ENCODE data around the gene PITX2. TPM values are rescaled to one million over a fixed set of nuclear protein-coding genes. Genes with fewer than 3 reads are reported as not detected.

PITX2 gene
- total and polyA plus RNA-seq, 2 of the 13 experiments (the other 11 are each of a cell fraction or from before 2014, with no cell fraction given): not detected

DNA sequence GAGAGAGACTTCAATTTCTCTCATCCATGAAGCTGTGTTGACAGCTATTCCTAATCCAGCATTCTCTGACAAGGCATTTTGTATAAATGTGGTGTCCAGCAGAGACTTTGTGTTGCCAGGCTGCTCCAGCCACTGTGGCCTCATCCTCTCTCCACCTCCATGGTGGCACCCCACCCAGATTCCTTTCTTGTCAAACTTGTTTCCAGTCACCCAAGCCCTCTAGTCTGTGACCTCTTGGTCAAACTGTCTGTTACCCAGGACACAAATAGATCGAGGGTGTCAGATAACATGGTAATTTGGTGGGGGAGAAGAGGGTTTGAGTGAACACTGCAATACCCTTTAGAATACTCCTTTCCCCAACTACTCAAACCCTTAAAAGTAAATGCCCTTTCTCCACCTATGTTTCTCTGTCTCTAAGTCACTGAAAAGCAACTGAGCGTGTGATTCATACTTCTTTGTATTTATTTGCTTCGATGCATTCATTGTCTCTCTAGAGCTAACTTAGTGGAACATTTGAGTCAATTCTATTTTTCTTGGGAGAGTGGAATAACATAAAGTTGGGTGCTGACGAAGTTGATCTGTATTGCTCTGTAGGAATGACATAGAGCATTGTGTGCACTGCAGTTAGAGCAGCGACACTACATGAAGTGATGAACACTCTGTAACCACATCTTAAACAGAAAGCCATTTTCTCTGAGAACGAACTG is 13.7 kb downstream of the PITX2 start:
- Histone ChIP-seq H3K27ac (ENCODE audit: extremely low read length, insufficient read depth, low read length) (no peak overlapping the region), H3K36me3 (replicated peaks in 1 of 2; ENCODE audit: control insufficient read depth in 1 of 2, insufficient read depth in 2 of 2, low read length in 2 of 2) (no peaks in the 10 kb centered on the region), H3K9ac (ENCODE audit: insufficient read depth, low read depth, low read length) (no peak overlapping the region), H2AFZ (ENCODE audit: low read length) (no peak overlapping the region), H3K4me2 (ENCODE audit: low read depth, low read length) (no peak overlapping the region), H4K20me1 (ENCODE audit: insufficient read depth, low read length) (no peaks in the 10 kb centered on the region), H3K4me3 (replicated peaks in 1 of 3; ENCODE audit: insufficient read depth in 1 of 3, low read depth in 2 of 3, low read length in 3 of 3) (no peak overlapping the region), H3K27me3 (ENCODE audit: control insufficient read depth in 1 of 2, insufficient read depth in 2 of 2, low read length in 2 of 2) (peaks cover 0 to 29% of the 10 kb centered on the region in 2 experiments; a peak in 2 of 5 replicates), H3K9me3 (ENCODE audit: low read length) (no peaks in the 10 kb centered on the region), H3K79me2 (ENCODE audit: insufficient read depth, low read length) (no peaks in the 10 kb centered on the region), H3K4me1 (ENCODE audit: insufficient read depth, low read length) (no peaks in the 10 kb centered on the region)
- CTCF ChIA-PET (ENCODE audit: low intra/inter-chr PET ratio, low total read pairs): no interaction called here
- FAIRE-seq (no peak), ATAC-seq (no peak), DNase-seq (ENCODE audit: low spot score) (no peak)
- intact Hi-C loops (cut with micrococcal nuclease; ENCODE audit: unreplicated experiment): no loop called here
- in situ Hi-C loops (cut with HindIII; ENCODE audit: extremely low pct_ligation_motif_present, low pct_unique_long_range_greater_than_20kb): no loop called here
- no TSS peak for BruUV-seq (replicated peaks)
- POLR2A ChIA-PET: no interaction called here
- no peak for TF ChIP-seq HNRNPLL (IDR thresholded peaks at IDR 0.05; ENCODE audit: low read depth, low read length, poor library complexity, severe bottlenecking)
- no peak for TF ChIP-seq MBNL3 (CRISPR knock-in tag; conservative IDR thresholded peaks at IDR 0.05)
- TF ChIP-seq, protein P1, sequence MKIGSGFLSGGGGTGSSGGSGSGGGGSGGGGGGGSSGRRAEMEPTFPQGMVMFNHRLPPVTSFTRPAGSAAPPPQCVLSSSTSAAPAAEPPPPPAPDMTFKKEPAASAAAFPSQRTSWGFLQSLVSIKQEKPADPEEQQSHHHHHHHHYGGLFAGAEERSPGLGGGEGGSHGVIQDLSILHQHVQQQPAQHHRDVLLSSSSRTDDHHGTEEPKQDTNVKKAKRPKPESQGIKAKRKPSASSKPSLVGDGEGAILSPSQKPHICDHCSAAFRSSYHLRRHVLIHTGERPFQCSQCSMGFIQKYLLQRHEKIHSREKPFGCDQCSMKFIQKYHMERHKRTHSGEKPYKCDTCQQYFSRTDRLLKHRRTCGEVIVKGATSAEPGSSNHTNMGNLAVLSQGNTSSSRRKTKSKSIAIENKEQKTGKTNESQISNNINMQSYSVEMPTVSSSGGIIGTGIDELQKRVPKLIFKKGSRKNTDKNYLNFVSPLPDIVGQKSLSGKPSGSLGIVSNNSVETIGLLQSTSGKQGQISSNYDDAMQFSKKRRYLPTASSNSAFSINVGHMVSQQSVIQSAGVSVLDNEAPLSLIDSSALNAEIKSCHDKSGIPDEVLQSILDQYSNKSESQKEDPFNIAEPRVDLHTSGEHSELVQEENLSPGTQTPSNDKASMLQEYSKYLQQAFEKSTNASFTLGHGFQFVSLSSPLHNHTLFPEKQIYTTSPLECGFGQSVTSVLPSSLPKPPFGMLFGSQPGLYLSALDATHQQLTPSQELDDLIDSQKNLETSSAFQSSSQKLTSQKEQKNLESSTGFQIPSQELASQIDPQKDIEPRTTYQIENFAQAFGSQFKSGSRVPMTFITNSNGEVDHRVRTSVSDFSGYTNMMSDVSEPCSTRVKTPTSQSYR (CRISPR knock-in tag; IDR thresholded peaks at IDR 0.05; ENCODE audit: borderline replicate concordance): no peak
- TF ChIP-seq NAIF1 (CRISPR knock-in tag; IDR thresholded peaks at IDR 0.05; ENCODE audit: borderline replicate concordance): no peak
- TF ChIP-seq RBAK (CRISPR knock-in tag; IDR thresholded peaks at IDR 0.05): no peak
- TF ChIP-seq ZNF431 (CRISPR knock-in tag; IDR thresholded peaks at IDR 0.05; ENCODE audit: borderline replicate concordance, low read depth): no peak
- no peak for TF ChIP-seq IRF2 (CRISPR knock-in tag; IDR thresholded peaks at IDR 0.05)
- TF ChIP-seq ISL2 (CRISPR knock-in tag; IDR thresholded peaks at IDR 0.05): no peak
- no peak for TF ChIP-seq ZFP90 (CRISPR knock-in tag; IDR thresholded peaks at IDR 0.05; ENCODE audit: borderline replicate concordance)
- TF ChIP-seq SMAD3 (CRISPR knock-in tag; IDR thresholded peaks at IDR 0.05): no peak
- TF ChIP-seq, protein P2, sequence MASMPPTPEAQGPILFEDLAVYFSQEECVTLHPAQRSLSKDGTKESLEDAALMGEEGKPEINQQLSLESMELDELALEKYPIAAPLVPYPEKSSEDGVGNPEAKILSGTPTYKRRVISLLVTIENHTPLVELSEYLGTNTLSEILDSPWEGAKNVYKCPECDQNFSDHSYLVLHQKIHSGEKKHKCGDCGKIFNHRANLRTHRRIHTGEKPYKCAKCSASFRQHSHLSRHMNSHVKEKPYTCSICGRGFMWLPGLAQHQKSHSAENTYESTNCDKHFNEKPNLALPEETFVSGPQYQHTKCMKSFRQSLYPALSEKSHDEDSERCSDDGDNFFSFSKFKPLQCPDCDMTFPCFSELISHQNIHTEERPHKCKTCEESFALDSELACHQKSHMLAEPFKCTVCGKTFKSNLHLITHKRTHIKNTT (CRISPR knock-in tag; IDR thresholded peaks at IDR 0.05): no peak
- TF ChIP-seq, protein P3, sequence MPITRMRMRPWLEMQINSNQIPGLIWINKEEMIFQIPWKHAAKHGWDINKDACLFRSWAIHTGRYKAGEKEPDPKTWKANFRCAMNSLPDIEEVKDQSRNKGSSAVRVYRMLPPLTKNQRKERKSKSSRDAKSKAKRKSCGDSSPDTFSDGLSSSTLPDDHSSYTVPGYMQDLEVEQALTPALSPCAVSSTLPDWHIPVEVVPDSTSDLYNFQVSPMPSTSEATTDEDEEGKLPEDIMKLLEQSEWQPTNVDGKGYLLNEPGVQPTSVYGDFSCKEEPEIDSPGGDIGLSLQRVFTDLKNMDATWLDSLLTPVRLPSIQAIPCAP (CRISPR knock-in tag; IDR thresholded peaks at IDR 0.05; ENCODE audit: low read depth): no peak
- TF ChIP-seq, protein P4, sequence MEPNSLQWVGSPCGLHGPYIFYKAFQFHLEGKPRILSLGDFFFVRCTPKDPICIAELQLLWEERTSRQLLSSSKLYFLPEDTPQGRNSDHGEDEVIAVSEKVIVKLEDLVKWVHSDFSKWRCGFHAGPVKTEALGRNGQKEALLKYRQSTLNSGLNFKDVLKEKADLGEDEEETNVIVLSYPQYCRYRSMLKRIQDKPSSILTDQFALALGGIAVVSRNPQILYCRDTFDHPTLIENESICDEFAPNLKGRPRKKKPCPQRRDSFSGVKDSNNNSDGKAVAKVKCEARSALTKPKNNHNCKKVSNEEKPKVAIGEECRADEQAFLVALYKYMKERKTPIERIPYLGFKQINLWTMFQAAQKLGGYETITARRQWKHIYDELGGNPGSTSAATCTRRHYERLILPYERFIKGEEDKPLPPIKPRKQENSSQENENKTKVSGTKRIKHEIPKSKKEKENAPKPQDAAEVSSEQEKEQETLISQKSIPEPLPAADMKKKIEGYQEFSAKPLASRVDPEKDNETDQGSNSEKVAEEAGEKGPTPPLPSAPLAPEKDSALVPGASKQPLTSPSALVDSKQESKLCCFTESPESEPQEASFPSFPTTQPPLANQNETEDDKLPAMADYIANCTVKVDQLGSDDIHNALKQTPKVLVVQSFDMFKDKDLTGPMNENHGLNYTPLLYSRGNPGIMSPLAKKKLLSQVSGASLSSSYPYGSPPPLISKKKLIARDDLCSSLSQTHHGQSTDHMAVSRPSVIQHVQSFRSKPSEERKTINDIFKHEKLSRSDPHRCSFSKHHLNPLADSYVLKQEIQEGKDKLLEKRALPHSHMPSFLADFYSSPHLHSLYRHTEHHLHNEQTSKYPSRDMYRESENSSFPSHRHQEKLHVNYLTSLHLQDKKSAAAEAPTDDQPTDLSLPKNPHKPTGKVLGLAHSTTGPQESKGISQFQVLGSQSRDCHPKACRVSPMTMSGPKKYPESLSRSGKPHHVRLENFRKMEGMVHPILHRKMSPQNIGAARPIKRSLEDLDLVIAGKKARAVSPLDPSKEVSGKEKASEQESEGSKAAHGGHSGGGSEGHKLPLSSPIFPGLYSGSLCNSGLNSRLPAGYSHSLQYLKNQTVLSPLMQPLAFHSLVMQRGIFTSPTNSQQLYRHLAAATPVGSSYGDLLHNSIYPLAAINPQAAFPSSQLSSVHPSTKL (CRISPR knock-in tag; IDR thresholded peaks at IDR 0.05): no peak
- WGBS (ENCODE audit: low lambda C conversion rate): 3% methylated on average over 6 of the region's 6 CpGs
